Measurements from ENCODE around the gene TAF11L14. TPM values are rescaled to one million over a fixed set of nuclear protein-coding genes. Genes with fewer than 3 reads are reported as not detected.
"Not testable (repeated sequence)": the region's sequence is repeated elsewhere in the genome, so short reads cannot be mapped to it uniquely, and the experiment has no call there.

The TAF11L14 gene
- total and polyA plus RNA-seq, 2 donors (not counting 1 experiment from before 2014, with no cell fraction given) = not detected

DNA sequence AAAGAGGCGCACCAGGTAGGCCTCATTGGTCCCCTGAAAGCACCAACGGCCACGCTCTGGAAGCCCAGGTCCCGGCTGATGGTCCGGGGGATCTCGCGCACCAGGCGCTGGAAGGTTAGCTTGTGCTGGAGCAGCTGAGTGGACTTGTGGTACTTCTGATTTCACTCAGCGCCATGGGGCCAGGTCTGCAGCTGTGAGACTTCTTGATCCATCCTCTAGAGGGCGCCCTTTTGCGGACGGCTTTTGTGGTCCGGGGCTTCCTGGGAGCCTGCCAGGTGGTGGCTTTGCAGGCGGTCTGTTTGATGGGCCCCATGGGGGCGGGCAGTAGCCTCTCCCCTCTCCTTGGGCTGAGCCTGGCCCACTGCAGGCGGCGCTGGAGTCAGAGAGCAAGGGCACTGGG, 13.6 kb upstream of the TAF11L14 start:
- 95% methylated on average over 17 of the region's 17 CpGs for WGBS (ENCODE audit: insufficient coverage)
- Mint-ChIP-seq H3K27ac (no peak overlapping the region), H3K9me3 (ENCODE audit: insufficient read depth) (peaks cover 3% of the 10 kb centered on the region), H3K27me3 (peaks cover 4% of the 10 kb centered on the region), H3K4me1 (no peaks in the 10 kb centered on the region), H3K4me3 (no peak overlapping the region)
- Histone ChIP-seq H3K27me3 (replicated peaks in 1 of 4; ENCODE audit: control extremely low read depth in 1 of 4, control insufficient read depth in 3 of 4, insufficient read depth in 4 of 4, low read length in 3 of 4) (no peaks in the 10 kb centered on the region), H3K4me3 (ENCODE audit: control extremely low read depth in 1 of 5, extremely low read depth in 1 of 5, insufficient read depth in 1 of 5, low read depth in 2 of 5, low read length in 4 of 5) (no peak overlapping the region), H4K20me1 (ENCODE audit: control insufficient read depth, insufficient read depth, low read length, poor library complexity, severe bottlenecking) (no peaks in the 10 kb centered on the region), H3K27ac (ENCODE audit: low read length in 2 of 2) (no peak overlapping the region), H3K9ac (ENCODE audit: low read length) (no peak overlapping the region), H3K79me2 (ENCODE audit: control insufficient read depth, insufficient read depth, low read length) (no peaks in the 10 kb centered on the region), H3K36me3 (replicated peaks in 1 of 2; ENCODE audit: control extremely low read depth in 1 of 2, control insufficient read depth in 1 of 2, extremely low read depth in 1 of 2, insufficient read depth in 2 of 2, low read length in 1 of 2) (no peaks in the 10 kb centered on the region), H3K9me3 (ENCODE audit: control extremely low read depth in 1 of 3, control insufficient read depth in 2 of 3, insufficient read depth in 1 of 3, low read length in 2 of 3) (peaks cover 0 to 9% (median 0%) of the 10 kb centered on the region in 3 donors), H3K4me2 (replicated peaks; ENCODE audit: low read depth, low read length, poor library complexity, severe bottlenecking) (no peak overlapping the region), H3K4me1 (ENCODE audit: control insufficient read depth in 2 of 2, insufficient read depth in 2 of 2, low read length in 2 of 2) (no peaks in the 10 kb centered on the region), H2AFZ (ENCODE audit: insufficient read depth, low read depth, low read length, poor library complexity, severe bottlenecking) (no peak overlapping the region)
- DNase-seq (no peak), ATAC-seq (ENCODE audit: low read depth) (no peak)
- POLR2A ChIA-PET = no interaction called here
- intact Hi-C loops (cut with micrococcal nuclease) = no loop called here
- CTCF ChIA-PET = no interaction called here
- no peak for TF ChIP-seq EZH2 (IDR thresholded peaks at IDR 0.05; ENCODE audit: borderline replicate concordance, insufficient read depth, low read depth, low read length, poor library complexity, severe bottlenecking)
- TF ChIP-seq, protein P1, sequence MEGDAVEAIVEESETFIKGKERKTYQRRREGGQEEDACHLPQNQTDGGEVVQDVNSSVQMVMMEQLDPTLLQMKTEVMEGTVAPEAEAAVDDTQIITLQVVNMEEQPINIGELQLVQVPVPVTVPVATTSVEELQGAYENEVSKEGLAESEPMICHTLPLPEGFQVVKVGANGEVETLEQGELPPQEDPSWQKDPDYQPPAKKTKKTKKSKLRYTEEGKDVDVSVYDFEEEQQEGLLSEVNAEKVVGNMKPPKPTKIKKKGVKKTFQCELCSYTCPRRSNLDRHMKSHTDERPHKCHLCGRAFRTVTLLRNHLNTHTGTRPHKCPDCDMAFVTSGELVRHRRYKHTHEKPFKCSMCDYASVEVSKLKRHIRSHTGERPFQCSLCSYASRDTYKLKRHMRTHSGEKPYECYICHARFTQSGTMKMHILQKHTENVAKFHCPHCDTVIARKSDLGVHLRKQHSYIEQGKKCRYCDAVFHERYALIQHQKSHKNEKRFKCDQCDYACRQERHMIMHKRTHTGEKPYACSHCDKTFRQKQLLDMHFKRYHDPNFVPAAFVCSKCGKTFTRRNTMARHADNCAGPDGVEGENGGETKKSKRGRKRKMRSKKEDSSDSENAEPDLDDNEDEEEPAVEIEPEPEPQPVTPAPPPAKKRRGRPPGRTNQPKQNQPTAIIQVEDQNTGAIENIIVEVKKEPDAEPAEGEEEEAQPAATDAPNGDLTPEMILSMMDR (IDR thresholded peaks at IDR 0.05) = no peak

DNA sequence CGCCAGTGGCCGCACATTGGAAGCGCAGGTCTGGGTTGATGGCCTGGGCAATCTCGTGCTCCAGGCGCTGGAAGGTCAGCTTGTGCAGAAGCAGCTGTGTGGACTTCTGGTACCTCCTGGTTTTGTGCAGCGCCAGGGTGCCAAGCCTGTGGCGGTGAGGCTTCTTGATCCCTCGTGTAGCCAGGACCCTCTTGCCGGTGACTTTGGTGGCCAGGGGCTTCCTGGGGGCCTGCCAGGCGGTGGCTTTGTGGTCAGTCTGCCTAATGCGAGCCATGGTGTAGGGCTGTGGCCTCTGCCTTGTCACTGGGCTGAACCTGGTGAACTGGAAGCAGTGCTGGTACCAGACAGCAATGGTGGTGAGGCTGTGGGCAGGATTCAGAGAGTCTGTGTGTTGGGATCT, 8.6 kb upstream of the TAF11L14 start:
- TF ChIP-seq EZH2 (IDR thresholded peaks at IDR 0.05; ENCODE audit: borderline replicate concordance, insufficient read depth, low read depth, low read length, poor library complexity, severe bottlenecking) = no peak
- TF ChIP-seq, protein P1 (IDR thresholded peaks at IDR 0.05) = no peak
- Histone ChIP-seq H3K36me3 (replicated peaks in 1 of 2; ENCODE audit: control extremely low read depth in 1 of 2, control insufficient read depth in 1 of 2, extremely low read depth in 1 of 2, insufficient read depth in 2 of 2, low read length in 1 of 2) (no peaks in the 10 kb centered on the region), H2AFZ (ENCODE audit: insufficient read depth, low read depth, low read length, poor library complexity, severe bottlenecking) (no peak overlapping the region), H3K9ac (ENCODE audit: low read length) (no peak overlapping the region), H3K27ac (ENCODE audit: low read length in 2 of 2) (no peak overlapping the region), H3K4me3 (ENCODE audit: control extremely low read depth in 1 of 5, extremely low read depth in 1 of 5, insufficient read depth in 1 of 5, low read depth in 2 of 5, low read length in 4 of 5) (no peak overlapping the region), H4K20me1 (ENCODE audit: control insufficient read depth, insufficient read depth, low read length, poor library complexity, severe bottlenecking) (no peaks in the 10 kb centered on the region), H3K9me3 (ENCODE audit: control extremely low read depth in 1 of 3, control insufficient read depth in 2 of 3, insufficient read depth in 1 of 3, low read length in 2 of 3) (peaks cover 0 to 8% (median 0%) of the 10 kb centered on the region in 3 donors), H3K27me3 (replicated peaks in 1 of 4; ENCODE audit: control extremely low read depth in 1 of 4, control insufficient read depth in 3 of 4, insufficient read depth in 4 of 4, low read length in 3 of 4) (no peaks in the 10 kb centered on the region), H3K79me2 (ENCODE audit: control insufficient read depth, insufficient read depth, low read length) (no peaks in the 10 kb centered on the region), H3K4me1 (ENCODE audit: control insufficient read depth in 2 of 2, insufficient read depth in 2 of 2, low read length in 2 of 2) (no peaks in the 10 kb centered on the region), H3K4me2 (replicated peaks; ENCODE audit: low read depth, low read length, poor library complexity, severe bottlenecking) (no peak overlapping the region)
- no peaks in the 10 kb centered on the region for H3K9me3 Mint-ChIP-seq (ENCODE audit: insufficient read depth)
- no peak for ATAC-seq (ENCODE audit: low read depth)
- peaks cover 4% of the 10 kb centered on the region for H3K27me3 Mint-ChIP-seq
- CTCF ChIA-PET = no interaction called here
- POLR2A ChIA-PET = no interaction called here
- DNase-seq = no peak
- no peak overlapping the region for H3K27ac Mint-ChIP-seq
- intact Hi-C loops (cut with micrococcal nuclease) = no loop called here
- WGBS (ENCODE audit: insufficient coverage) = 91% methylated on average over 11 of the region's 11 CpGs
- no peak overlapping the region for H3K4me3 Mint-ChIP-seq
- H3K4me1 Mint-ChIP-seq = no peaks in the 10 kb centered on the region

DNA sequence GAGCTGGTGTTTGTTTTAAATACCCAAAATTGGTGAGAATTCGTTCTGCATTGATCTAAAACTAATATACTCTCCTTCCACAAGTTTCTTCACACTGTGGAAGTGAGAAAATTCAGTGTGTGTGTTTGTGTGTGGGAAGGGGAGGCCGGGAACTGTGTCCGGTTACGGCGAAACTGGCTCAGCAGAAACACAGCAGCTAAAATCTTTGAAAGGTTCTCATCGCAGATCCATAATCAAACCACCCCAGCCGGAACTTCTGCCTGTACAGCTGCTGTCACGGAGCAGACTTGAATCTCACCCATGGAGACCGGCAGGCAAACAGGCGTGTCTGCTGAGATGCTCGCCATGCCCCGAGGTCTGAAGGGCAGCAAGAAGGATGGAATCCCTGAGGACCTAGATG, 2.5 kb upstream of the TAF11L14 start, which contains the start of gene TAF11L13:
TSS of gene TAF11L13 (plus strand) at position 301 of the 400 bp plus-strand sequence.
- WGBS (ENCODE audit: insufficient coverage) = no CpG with 5 or more reads among the region's 12 CpGs

More for the DNA sequence above, 2.5 kb upstream of the TAF11L14 start, which contains the start of gene TAF11L13:
- H2AFZ ChIP-seq (ENCODE audit: insufficient read depth, low read depth, low read length, poor library complexity, severe bottlenecking); H3K27me3 Mint-ChIP-seq; H3K9me3 ChIP-seq (ENCODE audit: control extremely low read depth in 1 of 3, control insufficient read depth in 2 of 3, insufficient read depth in 1 of 3, low read length in 2 of 3); H3K36me3 ChIP-seq (replicated peaks in 1 of 2; ENCODE audit: control extremely low read depth in 1 of 2, control insufficient read depth in 1 of 2, extremely low read depth in 1 of 2, insufficient read depth in 2 of 2, low read length in 1 of 2); H3K4me3 Mint-ChIP-seq; H3K4me3 ChIP-seq (ENCODE audit: control extremely low read depth in 1 of 5, extremely low read depth in 1 of 5, insufficient read depth in 1 of 5, low read depth in 2 of 5, low read length in 4 of 5); H3K4me1 ChIP-seq (ENCODE audit: control insufficient read depth in 2 of 2, insufficient read depth in 2 of 2, low read length in 2 of 2); H3K4me2 ChIP-seq (replicated peaks; ENCODE audit: low read depth, low read length, poor library complexity, severe bottlenecking); ATAC-seq (ENCODE audit: low read depth); intact Hi-C loops (cut with micrococcal nuclease); H3K27ac Mint-ChIP-seq; POLR2A ChIA-PET; H3K27me3 ChIP-seq (replicated peaks in 1 of 4; ENCODE audit: control extremely low read depth in 1 of 4, control insufficient read depth in 3 of 4, insufficient read depth in 4 of 4, low read length in 3 of 4); H3K4me1 Mint-ChIP-seq; DNase-seq; H3K79me2 ChIP-seq (ENCODE audit: control insufficient read depth, insufficient read depth, low read length); CTCF ChIA-PET; H3K9ac ChIP-seq (ENCODE audit: low read length); H3K27ac ChIP-seq (ENCODE audit: low read length in 2 of 2); H4K20me1 ChIP-seq (ENCODE audit: control insufficient read depth, insufficient read depth, low read length, poor library complexity, severe bottlenecking); H3K9me3 Mint-ChIP-seq (ENCODE audit: insufficient read depth): not testable (repeated sequence)

Data from B cell (primary cell).